Activated naive CD4-positive, alpha-beta T cell treated with Interleukin-2 at 50 U/mL for 16 hours (primary cell): ENCODE results near the gene CHAT.
"Not testable (repeated sequence)": the region's sequence is repeated elsewhere in the genome, so short reads cannot be mapped to it uniquely, and the experiment has no call there.

ENCODE experiments used
- DNase-seq: peaks from one replicate; pipeline ENCODE4 v3.0.0-alpha.2; 2020

Gene CHAT

GRCh38 chr10:49654036-49654693 lies 40.3 kb downstream of the CHAT start:
- DNase-seq = no peak

GRCh38 chr10:49655099-49655498 lies 41.3 kb downstream of the CHAT start:
- no peak for DNase-seq

GRCh38 chr10:49656845-49657493 lies 43.1 kb downstream of the CHAT start:
- DNase-seq = no peak

- no peak for DNase-seq
Measured at GRCh38 chr10:49657606-49658005, 43.8 kb downstream of the CHAT start.

- DNase-seq = no peak
Measured at GRCh38 chr10:49661140-49661856, 47.5 kb downstream of the CHAT start.

GRCh38 chr10:49662169-49662830 lies 48.5 kb downstream of the CHAT start:
- DNase-seq = no peak

- no peak for DNase-seq
Measured at GRCh38 chr10:49663596-49663995, 49.8 kb downstream of the CHAT start.

- DNase-seq = no peak
Measured at GRCh38 chr10:49664006-49664841, 50.4 kb downstream of the CHAT start.

- DNase-seq = no peak
Measured at GRCh38 chr10:49664842-49665355, 51.1 kb downstream of the CHAT start.

- no peak for DNase-seq
Measured at GRCh38 chr10:49666054-49666615, 52.3 kb downstream of the CHAT start.

GRCh38 chr10:49666685-49667084 lies 52.8 kb downstream of the CHAT start:
- DNase-seq = no peak

GRCh38 chr10:49667991-49668390 lies 54.2 kb downstream of the CHAT start:
- no peak for DNase-seq

- no peak for DNase-seq
Measured at GRCh38 chr10:49668684-49669083, 54.8 kb downstream of the CHAT start.

GRCh38 chr10:49678827-49679479 lies 65.1 kb downstream of the CHAT start:
- DNase-seq = no peak

GRCh38 chr10:49679480-49679893 lies 65.7 kb downstream of the CHAT start, which contains the start of gene C10orf53:
C10orf53 (plus strand) TSS chr10:49679651; CDS start chr10:49679698, 47 bp downstream.
- DNase-seq = no peak

- not testable (repeated sequence) for DNase-seq
Measured at GRCh38 chr10:49682449-49682848, 68.6 kb downstream of the CHAT start.

GRCh38 chr10:49682879-49683278 lies 69.0 kb downstream of the CHAT start:
- DNase-seq = no peak

- no peak for DNase-seq
Measured at GRCh38 chr10:49686651-49687050, 72.8 kb downstream of the CHAT start.

GRCh38 chr10:49688261-49688846 lies 74.5 kb downstream of the CHAT start:
- no peak for DNase-seq

GRCh38 chr10:49688920-49689319 lies 75.1 kb downstream of the CHAT start:
- no peak for DNase-seq
